Measurements from ENCODE around the gene RHBG.

RHBG gene

GRCh38 chr1:156390469-156391365 lies 21.7 kb downstream of the RHBG start:
- Histone ChIP-seq H2BK15ac (replicated peaks; ENCODE audit: low read depth) (no peak overlapping the region), H3K27me3 (ENCODE audit: insufficient read depth, low read length, poor library complexity) (no peaks in the 10 kb centered on the region), H3K18ac (ENCODE audit: low read length) (no peak overlapping the region), H3K56ac (ENCODE audit: low read length) (no peak overlapping the region), H3K4ac (ENCODE audit: low read depth, low read length) (no peak overlapping the region), H4K8ac (ENCODE audit: low read depth, low read length) (no peak overlapping the region), H3K4me1 (ENCODE audit: control insufficient read depth, low read depth, low read length) (peaks cover 20% of the 10 kb centered on the region), H2BK120ac (ENCODE audit: low read depth, low read length) (no peak overlapping the region), H3K36me3 (ENCODE audit: control insufficient read depth, insufficient read depth, low read length) (no peaks in the 10 kb centered on the region), H3K4me2 (ENCODE audit: low read length) (no peak overlapping the region), H3K79me2 (ENCODE audit: control insufficient read depth, insufficient read depth, low read length) (no peaks in the 10 kb centered on the region), H2BK5ac (ENCODE audit: low read length) (no peak overlapping the region), H3K27ac (ENCODE audit: low read depth, low read length) (no peak overlapping the region), H4K5ac (ENCODE audit: low read length) (no peak overlapping the region), H3K23ac (ENCODE audit: low read length) (no peak overlapping the region), H3K9ac (ENCODE audit: low read length) (no peak overlapping the region), H2AK5ac (ENCODE audit: low read length) (no peak overlapping the region), H3K79me1 (ENCODE audit: low read length) (no peaks in the 10 kb centered on the region), H3K4me3 (ENCODE audit: low read length) (no peak overlapping the region)
- WGBS (ENCODE audit: extremely low coverage, insufficient coverage, low lambda C conversion rate) = no CpG with 5 or more reads among the region's 20 CpGs
- DNase-seq = no peak

- WGBS (ENCODE audit: extremely low coverage, insufficient coverage, low lambda C conversion rate) = no CpG with 5 or more reads among the region's 11 CpGs
- Histone ChIP-seq H3K4me1 (ENCODE audit: control insufficient read depth, low read depth, low read length) (peaks cover 16% of the 10 kb centered on the region), H3K4me2 (ENCODE audit: low read length) (no peak overlapping the region), H4K8ac (ENCODE audit: low read depth, low read length) (no peak overlapping the region), H3K9ac (ENCODE audit: low read length) (no peak overlapping the region), H2BK15ac (replicated peaks; ENCODE audit: low read depth) (no peak overlapping the region), H2BK5ac (ENCODE audit: low read length) (no peak overlapping the region), H3K27me3 (ENCODE audit: insufficient read depth, low read length, poor library complexity) (no peaks in the 10 kb centered on the region), H3K36me3 (ENCODE audit: control insufficient read depth, insufficient read depth, low read length) (no peaks in the 10 kb centered on the region), H3K4me3 (ENCODE audit: low read length) (no peak overlapping the region), H3K79me2 (ENCODE audit: control insufficient read depth, insufficient read depth, low read length) (no peaks in the 10 kb centered on the region), H3K27ac (ENCODE audit: low read depth, low read length) (no peak overlapping the region), H3K56ac (ENCODE audit: low read length) (no peak overlapping the region), H3K79me1 (ENCODE audit: low read length) (no peaks in the 10 kb centered on the region), H4K5ac (ENCODE audit: low read length) (no peak overlapping the region), H3K4ac (ENCODE audit: low read depth, low read length) (no peak overlapping the region), H3K18ac (ENCODE audit: low read length) (no peak overlapping the region), H2BK120ac (ENCODE audit: low read depth, low read length) (no peak overlapping the region), H3K23ac (ENCODE audit: low read length) (no peak overlapping the region), H2AK5ac (ENCODE audit: low read length) (peak overlapping the region; percentile 68)
- no peak for DNase-seq
These were observed 22.3 kb downstream of the RHBG start for GRCh38 chr1:156391366-156391677.

- Histone ChIP-seq H3K9ac (ENCODE audit: low read length) (peak overlapping the region; percentile 20), H2BK5ac (ENCODE audit: low read length) (no peak overlapping the region), H3K4me1 (ENCODE audit: control insufficient read depth, low read depth, low read length) (peaks cover 16% of the 10 kb centered on the region), H4K5ac (ENCODE audit: low read length) (no peak overlapping the region), H3K23ac (ENCODE audit: low read length) (no peak overlapping the region), H3K36me3 (ENCODE audit: control insufficient read depth, insufficient read depth, low read length) (no peaks in the 10 kb centered on the region), H3K4ac (ENCODE audit: low read depth, low read length) (no peak overlapping the region), H3K27me3 (ENCODE audit: insufficient read depth, low read length, poor library complexity) (no peaks in the 10 kb centered on the region), H3K79me2 (ENCODE audit: control insufficient read depth, insufficient read depth, low read length) (no peaks in the 10 kb centered on the region), H4K8ac (ENCODE audit: low read depth, low read length) (no peak overlapping the region), H3K18ac (ENCODE audit: low read length) (no peak overlapping the region), H3K27ac (ENCODE audit: low read depth, low read length) (no peak overlapping the region), H2AK5ac (ENCODE audit: low read length) (peak overlapping the region; percentile 68), H2BK120ac (ENCODE audit: low read depth, low read length) (no peak overlapping the region), H2BK15ac (replicated peaks; ENCODE audit: low read depth) (no peak overlapping the region), H3K4me2 (ENCODE audit: low read length) (no peak overlapping the region), H3K4me3 (ENCODE audit: low read length) (no peak overlapping the region), H3K56ac (ENCODE audit: low read length) (peak overlapping the region; percentile 65), H3K79me1 (ENCODE audit: low read length) (no peaks in the 10 kb centered on the region)
- no CpG with 5 or more reads among the region's 8 CpGs for WGBS (ENCODE audit: extremely low coverage, insufficient coverage, low lambda C conversion rate)
- DNase-seq = no peak
These were observed 22.7 kb downstream of the RHBG start for GRCh38 chr1:156391701-156392100.

- Histone ChIP-seq H2AK5ac (ENCODE audit: low read length) (no peak overlapping the region), H4K8ac (ENCODE audit: low read depth, low read length) (no peak overlapping the region), H3K79me1 (ENCODE audit: low read length) (no peaks in the 10 kb centered on the region), H3K18ac (ENCODE audit: low read length) (no peak overlapping the region), H3K56ac (ENCODE audit: low read length) (peak overlapping the region; percentile 50), H3K27me3 (ENCODE audit: insufficient read depth, low read length, poor library complexity) (no peaks in the 10 kb centered on the region), H3K27ac (ENCODE audit: low read depth, low read length) (no peak overlapping the region), H3K79me2 (ENCODE audit: control insufficient read depth, insufficient read depth, low read length) (no peaks in the 10 kb centered on the region), H2BK120ac (ENCODE audit: low read depth, low read length) (no peak overlapping the region), H3K4me2 (ENCODE audit: low read length) (no peak overlapping the region), H3K4ac (ENCODE audit: low read depth, low read length) (no peak overlapping the region), H2BK15ac (replicated peaks; ENCODE audit: low read depth) (no peak overlapping the region), H3K4me1 (ENCODE audit: control insufficient read depth, low read depth, low read length) (peaks cover 16% of the 10 kb centered on the region), H3K9ac (ENCODE audit: low read length) (no peak overlapping the region), H2BK5ac (ENCODE audit: low read length) (no peak overlapping the region), H3K23ac (ENCODE audit: low read length) (no peak overlapping the region), H4K5ac (ENCODE audit: low read length) (no peak overlapping the region), H3K36me3 (ENCODE audit: control insufficient read depth, insufficient read depth, low read length) (no peaks in the 10 kb centered on the region), H3K4me3 (ENCODE audit: low read length) (no peak overlapping the region)
- DNase-seq = no peak
- no CpG with 5 or more reads among the region's 13 CpGs for WGBS (ENCODE audit: extremely low coverage, insufficient coverage, low lambda C conversion rate)
These were observed 23.4 kb downstream of the RHBG start for GRCh38 chr1:156392452-156392853.

GRCh38 chr1:156393095-156393494 lies 24.1 kb downstream of the RHBG start:
- DNase-seq = no peak
- H3K18ac ChIP-seq (ENCODE audit: low read length) = no peak overlapping the region
- H3K56ac ChIP-seq (ENCODE audit: low read length) = peak overlapping the region; percentile 25

GRCh38 chr1:156394082-156394481 lies 25.1 kb downstream of the RHBG start:
- no peak overlapping the region for H2AK5ac ChIP-seq (ENCODE audit: low read length)
- H3K4ac ChIP-seq (ENCODE audit: low read depth, low read length) = no peak overlapping the region
- H3K36me3 ChIP-seq (ENCODE audit: control insufficient read depth, insufficient read depth, low read length) = no peaks in the 10 kb centered on the region
- no peak overlapping the region for H3K23ac ChIP-seq (ENCODE audit: low read length)
- no peak overlapping the region for H4K5ac ChIP-seq (ENCODE audit: low read length)
- H3K18ac ChIP-seq (ENCODE audit: low read length) = no peak overlapping the region
- peaks cover 16% of the 10 kb centered on the region for H3K4me1 ChIP-seq (ENCODE audit: control insufficient read depth, low read depth, low read length)
- H3K27ac ChIP-seq (ENCODE audit: low read depth, low read length) = no peak overlapping the region
- no peak overlapping the region for H3K4me2 ChIP-seq (ENCODE audit: low read length)
- no peaks in the 10 kb centered on the region for H3K27me3 ChIP-seq (ENCODE audit: insufficient read depth, low read length, poor library complexity)
- DNase-seq = no peak
- no peak overlapping the region for H2BK120ac ChIP-seq (ENCODE audit: low read depth, low read length)
- H3K4me3 ChIP-seq (ENCODE audit: low read length) = no peak overlapping the region
- no peaks in the 10 kb centered on the region for H3K79me2 ChIP-seq (ENCODE audit: control insufficient read depth, insufficient read depth, low read length)
- no CpG with 5 or more reads among the region's 9 CpGs for WGBS (ENCODE audit: extremely low coverage, insufficient coverage, low lambda C conversion rate)
- H3K9ac ChIP-seq (ENCODE audit: low read length) = no peak overlapping the region
- no peaks in the 10 kb centered on the region for H3K79me1 ChIP-seq (ENCODE audit: low read length)
- H2BK5ac ChIP-seq (ENCODE audit: low read length) = no peak overlapping the region
- peak overlapping the region; percentile 7 for H3K56ac ChIP-seq (ENCODE audit: low read length)
- no peak overlapping the region for H2BK15ac ChIP-seq (replicated peaks; ENCODE audit: low read depth)
- H4K8ac ChIP-seq (ENCODE audit: low read depth, low read length) = no peak overlapping the region

More at GRCh38 chr1:156393095-156393494, 24.1 kb downstream of the RHBG start:
- Histone ChIP-seq H3K27me3 (ENCODE audit: insufficient read depth, low read length, poor library complexity) (no peaks in the 10 kb centered on the region), H2AK5ac (ENCODE audit: low read length) (no peak overlapping the region), H2BK5ac (ENCODE audit: low read length) (no peak overlapping the region), H2BK120ac (ENCODE audit: low read depth, low read length) (no peak overlapping the region), H2BK15ac (replicated peaks; ENCODE audit: low read depth) (no peak overlapping the region), H3K9ac (ENCODE audit: low read length) (no peak overlapping the region), H3K4me3 (ENCODE audit: low read length) (no peak overlapping the region), H3K79me1 (ENCODE audit: low read length) (no peaks in the 10 kb centered on the region), H3K4me1 (ENCODE audit: control insufficient read depth, low read depth, low read length) (peaks cover 16% of the 10 kb centered on the region), H3K4me2 (ENCODE audit: low read length) (no peak overlapping the region), H3K27ac (ENCODE audit: low read depth, low read length) (no peak overlapping the region), H3K79me2 (ENCODE audit: control insufficient read depth, insufficient read depth, low read length) (no peaks in the 10 kb centered on the region), H4K8ac (ENCODE audit: low read depth, low read length) (no peak overlapping the region), H4K5ac (ENCODE audit: low read length) (no peak overlapping the region), H3K23ac (ENCODE audit: low read length) (no peak overlapping the region), H3K4ac (ENCODE audit: low read depth, low read length) (no peak overlapping the region), H3K36me3 (ENCODE audit: control insufficient read depth, insufficient read depth, low read length) (no peaks in the 10 kb centered on the region)
